Retina (tissue), 1 donor: ENCODE results near the gene BLMH.
"Not testable (repeated sequence)": the region's sequence is repeated elsewhere in the genome, so short reads cannot be mapped to it uniquely, and the experiment has no call there.

Source experiments
- DNase-seq: peaks from one replicate; pipeline ENCODE4 v3.0.0-alpha.2; 2016

The BLMH gene

DNA sequence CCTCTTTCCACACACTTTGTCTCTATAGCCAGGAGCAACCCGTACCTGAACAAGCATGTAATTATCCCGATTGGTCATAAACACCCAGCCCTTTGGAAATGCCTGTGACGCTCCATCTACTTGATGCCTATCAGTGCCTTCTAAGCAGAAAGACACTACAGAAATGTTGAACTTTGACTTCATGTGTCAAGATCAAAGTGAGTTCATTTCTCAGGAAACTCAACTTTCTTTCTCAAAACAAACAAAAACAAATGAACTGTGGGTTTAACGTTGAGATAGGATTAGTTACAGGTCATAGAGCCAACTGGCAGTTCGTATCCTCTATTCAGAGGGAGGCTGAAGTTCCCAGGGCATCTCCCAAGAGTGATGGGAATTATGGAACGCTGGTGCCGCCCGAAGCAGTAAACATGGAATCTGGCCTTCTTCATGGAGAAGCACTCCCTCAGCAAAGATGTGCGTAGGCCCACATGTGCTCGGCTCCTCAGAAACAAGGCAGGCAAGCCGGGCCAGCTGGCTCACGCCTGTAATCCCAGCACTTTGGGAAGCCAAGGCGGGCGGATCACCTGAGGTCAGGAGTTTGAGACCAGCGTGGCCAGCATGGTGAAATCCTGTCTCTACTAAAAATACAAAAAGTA lies 65.7 kb downstream of the BLMH start:
- DNase-seq = no peak

DNA sequence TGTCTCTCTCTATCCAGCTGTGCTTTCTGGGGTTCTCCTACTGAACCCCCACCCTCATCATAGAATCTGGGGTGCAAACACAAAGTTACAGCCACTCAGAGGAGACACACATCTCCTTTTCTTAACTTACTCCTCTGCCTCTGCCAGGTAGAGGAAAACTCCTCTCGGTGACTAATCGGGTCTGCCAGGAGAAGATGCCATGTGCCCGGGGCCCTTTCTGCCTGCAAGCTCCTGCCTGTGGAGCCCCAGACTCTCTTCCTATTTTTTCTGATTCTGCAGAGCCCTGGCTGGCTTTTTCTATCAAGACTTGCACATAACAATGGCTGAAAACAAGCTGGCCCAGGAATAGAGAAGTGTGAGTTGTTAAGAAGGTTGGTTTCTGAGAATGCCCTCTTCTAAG lies 66.6 kb downstream of the BLMH start:
- no peak for DNase-seq

DNA sequence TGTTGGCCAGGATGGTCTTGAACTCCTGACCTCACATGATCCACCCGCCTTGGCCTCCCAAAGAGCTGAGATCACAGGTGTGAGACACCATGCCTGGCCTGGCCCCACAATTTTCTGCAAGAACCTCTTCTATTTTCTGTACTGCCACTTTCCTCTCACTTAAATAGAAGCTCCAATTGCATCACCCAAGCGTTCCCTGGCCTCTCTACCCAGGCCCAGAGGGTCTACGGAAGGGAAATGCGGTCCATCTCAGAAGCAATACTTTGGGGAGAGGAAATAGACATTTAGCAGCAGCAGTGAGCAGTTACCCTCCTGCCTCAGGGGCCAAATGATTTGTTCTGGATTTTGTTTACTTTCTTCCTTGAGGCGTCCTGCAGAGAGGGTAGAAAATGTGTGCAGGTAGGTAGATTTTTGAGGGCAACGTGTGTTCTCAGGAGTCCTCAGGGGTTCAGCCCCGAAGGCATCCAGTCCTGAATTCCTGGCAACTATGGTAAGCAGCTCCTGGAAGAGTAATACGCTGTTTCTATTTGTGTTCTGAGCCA lies 67.3 kb downstream of the BLMH start:
- no peak for DNase-seq

DNA sequence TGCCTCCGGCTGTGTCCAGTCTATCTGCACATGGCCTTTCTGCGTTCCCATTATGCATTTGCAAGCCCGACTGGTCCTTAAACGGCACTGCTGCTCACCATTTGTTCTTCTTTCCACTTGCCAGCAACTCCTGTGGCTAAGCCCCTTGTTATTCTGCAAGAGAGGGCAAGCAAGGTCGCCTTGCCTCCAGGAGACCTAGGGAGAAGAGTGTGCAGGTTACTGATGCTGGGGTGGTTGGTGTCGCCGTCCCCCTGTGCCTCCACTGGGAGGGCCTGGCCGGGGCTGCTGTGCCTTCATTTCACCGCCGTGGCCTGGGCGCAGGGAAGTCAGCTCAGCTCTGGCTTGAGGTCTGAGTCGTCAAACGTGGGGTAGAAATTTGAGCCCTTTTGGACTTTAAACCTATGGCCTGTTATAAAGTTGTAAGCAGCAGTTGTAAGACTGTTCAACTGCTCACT lies 69.0 kb downstream of the BLMH start:
- DNase-seq = no peak

DNA sequence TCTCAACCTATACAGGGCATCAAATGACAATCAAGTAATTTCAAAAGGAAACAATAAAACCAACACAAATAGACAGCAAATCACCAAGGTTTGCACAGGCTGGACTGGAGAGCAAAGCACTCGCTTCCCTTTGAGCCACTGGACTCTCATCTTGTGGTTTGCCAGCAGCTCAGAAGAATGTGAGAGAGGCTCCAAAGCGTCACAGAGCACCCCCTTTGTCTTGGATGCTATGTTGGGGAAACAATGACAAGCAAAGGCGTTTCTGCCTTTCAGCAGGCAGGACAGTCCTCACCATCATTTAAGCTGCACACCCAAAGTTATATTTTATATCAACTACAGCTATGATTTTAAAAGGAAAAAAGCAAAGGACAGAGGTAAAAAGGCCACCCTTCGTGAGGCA lies 69.5 kb downstream of the BLMH start:
- DNase-seq = no peak

DNA sequence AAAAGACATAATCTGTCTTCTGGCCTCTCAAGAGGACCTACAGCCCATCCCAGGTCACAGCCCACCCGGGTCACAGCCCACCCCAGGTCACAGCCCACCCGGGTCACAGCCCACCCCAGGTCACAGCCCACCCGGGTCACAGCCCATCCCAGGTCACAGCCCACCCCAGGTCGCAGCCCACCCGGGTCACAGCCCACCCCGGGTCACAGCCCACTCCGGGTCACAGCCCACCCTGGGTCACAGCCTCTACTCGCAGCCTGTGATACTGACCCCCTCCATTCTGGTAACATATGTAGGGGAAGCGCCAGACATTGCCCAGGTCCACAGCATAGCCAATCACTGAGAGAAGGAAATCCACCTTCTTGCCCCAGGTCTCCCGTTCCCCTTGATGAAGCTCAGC lies 70.4 kb downstream of the BLMH start:
- DNase-seq = no peak

DNA sequence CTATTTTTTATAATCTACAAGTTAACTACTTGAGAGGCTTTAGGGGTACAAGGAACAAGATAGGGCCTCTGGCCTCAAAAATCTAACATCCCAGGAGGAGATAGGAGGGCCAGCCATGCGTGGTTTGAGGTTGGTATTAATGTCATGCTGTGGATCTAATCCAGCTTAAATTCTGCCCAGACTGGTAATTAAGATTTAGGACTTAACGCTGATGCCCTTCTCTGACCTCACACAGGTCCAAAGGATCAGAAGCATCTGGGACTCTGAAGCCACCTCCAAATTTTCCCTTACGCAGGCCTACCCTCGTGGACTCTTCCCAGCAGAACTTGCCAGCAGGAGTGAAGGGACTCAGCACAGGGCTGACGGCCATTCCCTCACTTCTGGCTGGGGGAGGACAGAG lies 71.3 kb downstream of the BLMH start:
- no peak for DNase-seq

DNA sequence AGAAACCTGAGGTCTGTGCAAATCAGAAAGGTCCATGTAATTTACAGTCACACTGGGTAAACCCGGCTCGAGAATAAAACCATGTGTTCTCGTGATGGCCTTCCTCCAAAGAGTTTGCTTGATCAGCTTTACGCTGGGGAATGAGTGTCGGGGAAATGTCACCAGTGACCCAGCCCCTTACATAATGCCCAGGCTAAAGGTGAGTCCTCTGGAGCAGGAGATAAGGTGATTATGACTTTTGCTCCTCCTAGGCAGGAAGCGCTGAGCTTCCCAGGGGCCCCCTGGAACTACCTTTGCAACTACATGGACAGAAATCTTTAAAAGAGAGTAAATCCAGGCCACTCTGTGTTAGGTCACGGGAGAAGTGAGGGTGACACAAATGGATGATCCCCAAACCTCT lies 71.9 kb downstream of the BLMH start:
- no peak for DNase-seq

DNA sequence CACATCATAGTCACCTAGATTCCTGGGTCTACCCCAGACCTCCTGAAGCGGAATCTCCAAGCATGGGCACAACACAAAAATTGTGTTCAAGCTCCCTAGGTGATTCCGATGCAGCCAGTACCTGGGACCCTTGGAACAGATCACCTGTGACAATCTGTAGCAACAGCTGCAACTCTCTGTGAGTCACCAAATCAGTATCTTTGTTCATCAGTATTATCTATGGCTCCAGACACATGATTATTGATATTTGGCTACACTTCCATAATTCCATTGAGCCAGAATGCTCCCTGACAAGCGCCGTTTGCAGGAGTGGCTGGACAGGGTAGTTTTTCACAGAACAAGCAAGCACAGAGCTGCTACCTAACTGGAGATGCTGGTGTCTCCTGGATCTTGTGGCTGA lies 72.4 kb downstream of the BLMH start:
- no peak for DNase-seq

DNA sequence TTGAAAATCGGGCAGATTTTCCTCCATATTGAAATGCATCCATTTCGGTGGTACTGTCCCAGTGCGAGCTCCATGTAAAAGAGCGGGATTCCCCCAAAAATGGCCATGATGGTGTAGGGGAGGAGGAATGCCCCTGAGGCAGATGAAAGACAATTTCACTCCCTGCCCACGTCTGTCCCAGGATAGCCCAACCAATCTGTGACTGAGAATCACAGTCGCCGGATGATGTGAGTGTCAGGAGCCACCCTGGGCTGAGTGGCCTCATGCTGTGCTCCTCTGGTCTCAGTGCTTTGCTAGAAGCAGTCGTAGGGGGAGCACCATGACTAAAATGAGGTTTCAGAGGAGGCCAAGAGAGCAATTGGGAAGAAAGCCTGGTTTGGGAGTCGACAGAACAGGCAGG lies 72.9 kb downstream of the BLMH start:
- DNase-seq = no peak

DNA sequence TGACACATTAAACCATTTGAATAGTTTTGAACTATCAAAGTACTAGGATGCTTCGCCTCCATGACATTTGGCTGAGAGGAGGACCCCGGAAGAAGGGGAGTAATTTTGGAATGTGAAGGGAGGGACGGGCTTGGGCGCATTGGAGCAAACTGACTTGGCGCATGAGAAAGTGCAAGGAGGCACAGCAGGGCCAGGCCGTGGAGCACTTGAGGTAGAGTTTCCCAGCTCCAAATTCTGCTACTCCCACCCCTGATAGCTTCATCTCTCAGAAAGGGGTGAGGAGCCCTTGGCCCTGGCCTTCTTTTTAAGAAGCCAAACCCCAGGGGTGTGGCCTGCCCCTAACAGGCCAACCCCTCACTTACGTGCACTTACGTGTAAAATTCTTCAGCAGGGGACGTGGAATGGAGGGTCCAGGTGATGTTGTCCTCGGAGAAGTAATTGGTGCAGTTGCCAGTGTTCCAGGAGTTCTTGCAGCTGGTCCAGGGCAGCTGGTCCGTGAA lies 73.9 kb downstream of the BLMH start:
- DNase-seq = no peak

DNA sequence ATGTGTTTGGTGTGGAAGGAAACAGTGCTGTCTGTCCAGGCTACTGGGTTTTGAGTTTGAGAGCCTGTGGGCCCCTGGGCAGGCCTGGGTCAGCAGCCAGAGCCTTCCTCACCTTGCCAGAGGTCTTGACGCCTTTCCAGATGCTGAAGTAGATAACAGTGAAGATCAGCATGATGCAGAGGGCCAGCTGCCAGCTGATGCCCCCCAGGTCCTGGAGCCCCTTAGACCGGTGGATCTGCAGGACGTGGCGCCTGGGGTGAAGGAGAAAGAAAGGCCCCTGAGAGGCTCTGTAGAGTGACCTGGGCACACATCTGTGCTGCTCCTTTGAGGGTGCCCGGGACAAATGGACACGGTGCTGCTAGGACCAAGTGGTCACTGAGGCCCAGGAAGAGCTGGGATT lies 74.7 kb downstream of the BLMH start:
- DNase-seq = no peak

DNA sequence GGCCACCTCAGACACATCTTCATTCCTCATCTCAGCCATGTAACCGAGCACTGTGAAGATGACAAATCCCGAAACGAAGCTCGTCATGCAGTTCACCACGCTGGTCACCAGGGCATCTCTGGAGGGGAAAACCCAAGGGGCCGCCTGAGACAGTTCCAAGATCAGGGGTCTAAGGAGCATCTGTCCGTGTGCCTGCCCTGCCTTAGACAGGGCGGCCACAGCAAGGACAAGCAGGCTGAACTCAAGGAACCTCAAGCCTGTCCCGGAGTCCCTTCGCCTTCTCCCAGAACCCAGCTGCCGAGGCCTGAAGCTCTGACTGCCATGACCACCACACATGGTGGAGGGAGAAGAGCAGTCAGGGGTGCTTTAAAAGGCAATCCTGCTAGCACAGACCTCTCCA lies 79.0 kb downstream of the BLMH start:
- no peak for DNase-seq

DNA sequence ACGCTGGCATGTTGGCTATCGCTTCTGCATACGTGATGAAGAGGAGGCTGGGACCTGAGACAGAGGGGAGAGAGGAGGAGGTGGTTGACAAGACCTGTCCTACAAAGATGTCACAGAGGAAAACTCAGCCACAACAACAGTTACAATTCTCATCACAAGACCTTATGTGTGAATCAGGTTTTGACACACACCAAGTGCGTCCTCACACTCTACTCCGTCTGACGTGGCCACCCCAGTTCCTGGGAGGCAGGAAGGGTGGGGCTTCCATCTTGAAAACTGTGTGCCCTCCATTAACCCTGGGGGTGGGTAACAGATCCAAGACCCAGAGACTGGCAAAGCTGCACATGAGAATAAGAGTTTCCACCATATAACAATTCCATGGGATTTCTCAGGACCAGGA lies 80.4 kb downstream of the BLMH start:
- no peak for DNase-seq

DNA sequence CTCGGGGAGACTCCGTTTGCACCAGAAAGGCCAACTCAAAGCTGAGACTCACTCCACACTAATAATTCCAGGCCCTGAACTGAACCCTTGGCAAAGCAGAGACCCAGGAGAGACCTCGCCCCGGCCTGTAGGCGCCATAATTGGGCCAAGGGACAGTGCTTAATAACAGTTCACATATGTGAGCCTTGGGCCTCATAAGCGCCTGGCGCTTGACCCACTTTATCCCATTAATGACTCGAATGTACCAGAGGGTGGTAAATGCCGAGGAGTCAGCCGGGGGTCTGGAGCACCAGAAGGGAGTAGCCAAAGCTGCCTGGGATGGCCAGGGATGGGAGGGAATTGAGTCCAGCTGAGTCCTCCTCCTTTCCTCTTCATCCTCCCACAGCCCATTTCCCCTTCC lies 80.8 kb downstream of the BLMH start:
- no peak for DNase-seq

DNA sequence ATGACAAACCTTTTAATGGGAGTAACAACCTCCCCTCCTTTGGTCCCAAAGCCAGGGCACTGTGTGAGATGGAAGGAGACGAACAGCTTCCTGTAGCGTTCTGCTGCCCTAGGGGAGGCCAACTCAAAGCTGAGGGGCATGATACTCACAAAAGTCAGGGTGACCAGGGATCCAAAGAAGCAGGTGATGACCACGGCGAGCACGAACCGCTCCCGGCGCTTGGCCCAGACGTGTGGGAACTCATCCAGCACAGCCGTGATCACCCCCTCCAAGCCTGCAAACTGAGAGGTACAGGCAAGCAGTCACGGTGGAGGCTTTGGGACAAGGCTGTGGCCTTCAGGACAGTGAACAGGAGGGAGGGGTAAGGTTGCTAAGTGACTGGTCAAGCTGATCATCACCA lies 81.4 kb downstream of the BLMH start:
- no peak for DNase-seq

DNA sequence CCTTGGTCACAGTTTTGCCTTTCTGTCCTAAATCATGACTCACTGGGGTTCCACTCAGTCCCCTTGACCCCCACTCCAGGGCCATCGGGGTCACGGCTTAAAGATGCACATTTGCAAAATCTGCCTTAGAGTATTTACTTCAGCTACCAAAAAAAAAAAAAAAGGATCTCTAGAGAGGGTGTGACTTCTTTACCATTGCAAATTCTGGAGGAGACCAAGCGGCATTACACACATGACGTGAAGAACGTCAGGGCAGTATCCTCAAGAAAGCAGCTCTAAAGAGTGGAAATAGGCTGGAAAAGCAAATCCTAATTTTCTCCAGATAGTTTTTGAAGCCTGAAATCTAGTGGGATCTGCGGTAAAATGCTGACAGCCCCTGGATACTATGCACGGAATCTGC lies 81.8 kb downstream of the BLMH start:
- DNase-seq = no peak

DNA sequence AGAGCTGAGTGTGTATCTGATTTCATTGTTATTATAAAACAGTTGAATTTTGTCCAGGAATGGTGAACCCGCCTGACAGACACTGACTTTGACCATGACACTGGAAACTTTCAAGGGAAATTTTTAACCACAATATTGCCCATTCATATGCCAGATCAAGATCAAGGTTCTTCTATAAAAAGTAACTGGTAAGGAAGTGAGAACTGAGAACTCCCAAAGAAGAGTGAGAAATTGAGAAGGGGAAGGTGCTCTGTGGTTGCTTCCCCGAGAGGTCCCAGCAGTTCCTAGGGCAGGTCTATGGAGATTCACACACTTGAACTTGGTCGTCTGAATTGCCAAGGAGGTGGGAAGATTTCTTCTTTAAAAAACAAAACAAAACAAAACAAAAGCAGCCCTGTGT lies 83.5 kb downstream of the BLMH start:
- no peak for DNase-seq

DNA sequence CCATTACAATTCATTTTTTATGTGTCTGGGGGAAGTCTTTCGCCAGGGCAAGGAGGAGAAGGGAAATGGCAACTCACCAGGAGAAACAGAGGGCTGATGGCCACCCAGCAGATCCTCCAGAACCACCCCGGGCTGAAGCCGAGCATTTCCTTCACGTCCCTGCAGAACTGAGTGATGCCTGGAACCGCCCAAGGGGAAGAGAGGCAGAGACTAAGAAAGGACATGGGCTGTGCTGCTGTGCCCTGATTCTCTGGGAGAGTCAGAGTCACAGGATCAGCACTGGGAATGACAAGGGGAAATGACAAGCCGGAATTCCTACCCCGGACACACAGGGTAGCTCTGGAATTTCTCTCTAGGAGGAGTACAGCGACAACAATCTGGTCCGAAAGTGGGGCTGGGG lies 84.1 kb downstream of the BLMH start:
- no peak for DNase-seq

DNA sequence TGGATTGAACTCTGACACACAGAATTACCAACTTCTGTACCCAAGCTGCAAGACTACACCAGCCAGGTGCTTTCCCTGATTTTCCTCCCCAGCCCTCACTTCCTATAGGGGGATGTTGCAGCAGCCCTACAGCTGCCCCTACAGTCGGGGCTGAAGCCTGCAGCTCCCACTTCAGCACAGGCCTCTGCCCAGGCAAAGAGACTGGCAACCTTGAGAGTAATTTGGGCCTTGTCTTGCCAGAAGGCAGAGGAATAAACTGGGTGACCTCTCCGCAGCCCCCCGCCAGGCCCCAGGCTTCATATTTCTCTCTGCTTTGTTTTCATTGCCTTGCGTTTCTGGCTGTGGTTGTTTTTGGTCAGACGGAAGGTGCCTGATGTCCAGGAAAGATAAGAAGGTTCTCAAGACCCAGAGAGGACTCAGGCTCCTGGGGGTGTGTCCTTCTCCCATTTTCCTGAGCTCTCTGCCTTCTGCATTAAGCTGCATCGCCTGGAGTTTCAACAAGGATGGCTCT lies 88.2 kb downstream of the BLMH start:
- no peak for DNase-seq

DNA sequence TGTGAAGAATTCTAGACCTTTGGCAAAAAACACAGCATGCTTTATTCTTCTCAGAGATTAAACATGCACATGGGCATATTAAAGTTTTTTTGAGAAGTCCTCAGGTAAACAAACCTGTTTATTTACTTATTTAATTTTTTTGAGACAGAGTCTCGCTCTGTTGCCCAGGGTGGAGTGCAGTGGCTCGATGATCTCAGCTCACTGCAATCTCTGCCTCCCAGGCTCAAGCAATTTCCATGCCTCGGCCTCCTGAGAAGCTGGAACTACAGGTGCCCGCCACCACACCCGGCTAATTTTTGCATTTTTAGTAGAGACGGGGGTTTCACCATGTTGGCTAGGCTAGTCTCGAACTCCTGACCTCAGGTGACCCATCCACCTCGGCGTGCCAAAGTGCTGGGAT lies 91.1 kb downstream of the BLMH start:
- not testable (repeated sequence) for DNase-seq

DNA sequence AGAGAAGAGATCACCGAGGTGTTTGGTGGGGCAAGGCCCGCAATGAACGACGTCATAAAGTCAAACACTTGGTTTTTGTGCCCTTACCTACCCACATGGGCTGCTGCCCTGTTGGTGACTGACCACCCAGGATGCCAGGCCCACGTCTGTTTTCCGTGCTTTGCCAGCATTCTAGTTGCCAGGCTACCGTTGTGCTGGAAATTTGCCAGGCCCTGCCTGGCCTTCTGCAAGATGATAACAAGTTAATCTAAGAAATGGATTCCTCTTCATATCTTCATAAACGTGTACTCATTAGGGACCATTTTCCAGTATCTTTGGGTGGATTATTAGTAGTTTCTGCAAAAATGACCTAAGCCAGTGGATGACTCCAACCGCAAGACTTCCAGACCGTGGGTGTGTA lies 91.6 kb downstream of the BLMH start:
- no peak for DNase-seq

DNA sequence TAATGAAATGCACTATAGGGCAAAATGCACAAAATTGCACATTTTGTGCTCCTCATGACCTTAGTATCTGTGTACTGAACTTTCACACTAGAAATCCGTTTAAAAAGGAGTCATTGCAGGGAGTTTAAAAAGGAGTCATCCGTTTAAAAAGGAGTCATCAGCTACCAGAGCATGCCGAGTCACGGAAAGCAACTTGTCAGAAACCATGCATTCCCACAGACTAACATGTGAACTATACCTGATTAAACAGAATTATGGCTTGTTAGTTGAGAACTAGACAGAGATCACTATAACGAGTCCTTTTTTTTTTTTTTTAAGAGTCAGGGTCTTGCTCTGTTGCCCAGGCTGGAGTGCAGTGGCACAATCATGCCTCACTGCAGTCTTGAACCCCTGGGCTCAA lies 92.1 kb downstream of the BLMH start:
- no peak for DNase-seq
